ENCODE data around the gene GRIN2A.

- no peak for TF ChIP-seq ZC3H10 (CRISPR knock-in tag; IDR thresholded peaks at IDR 0.05)
- TF ChIP-seq ZFP30 (CRISPR knock-in tag; IDR thresholded peaks at IDR 0.05) = no peak
- TF ChIP-seq, protein P1, sequence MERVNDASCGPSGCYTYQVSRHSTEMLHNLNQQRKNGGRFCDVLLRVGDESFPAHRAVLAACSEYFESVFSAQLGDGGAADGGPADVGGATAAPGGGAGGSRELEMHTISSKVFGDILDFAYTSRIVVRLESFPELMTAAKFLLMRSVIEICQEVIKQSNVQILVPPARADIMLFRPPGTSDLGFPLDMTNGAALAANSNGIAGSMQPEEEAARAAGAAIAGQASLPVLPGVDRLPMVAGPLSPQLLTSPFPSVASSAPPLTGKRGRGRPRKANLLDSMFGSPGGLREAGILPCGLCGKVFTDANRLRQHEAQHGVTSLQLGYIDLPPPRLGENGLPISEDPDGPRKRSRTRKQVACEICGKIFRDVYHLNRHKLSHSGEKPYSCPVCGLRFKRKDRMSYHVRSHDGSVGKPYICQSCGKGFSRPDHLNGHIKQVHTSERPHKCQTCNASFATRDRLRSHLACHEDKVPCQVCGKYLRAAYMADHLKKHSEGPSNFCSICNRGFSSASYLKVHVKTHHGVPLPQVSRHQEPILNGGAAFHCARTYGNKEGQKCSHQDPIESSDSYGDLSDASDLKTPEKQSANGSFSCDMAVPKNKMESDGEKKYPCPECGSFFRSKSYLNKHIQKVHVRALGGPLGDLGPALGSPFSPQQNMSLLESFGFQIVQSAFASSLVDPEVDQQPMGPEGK (CRISPR knock-in tag; IDR thresholded peaks at IDR 0.05; ENCODE audit: borderline replicate concordance) = no peak
- no peak for TF ChIP-seq CSRNP3 (CRISPR knock-in tag; IDR thresholded peaks at IDR 0.05)
- TF ChIP-seq ZNF70 (CRISPR knock-in tag; IDR thresholded peaks at IDR 0.05) = no peak
Observed at GRCh38 chr16:9868606-9869149, 313.6 kb downstream of the GRIN2A start.

Data from SK-N-SH treated with all-trans-retinoic acid at 6 μM for 48 hours (cell line).